ENCODE data around the gene IFI35. TPM values are rescaled to one million over a fixed set of nuclear protein-coding genes. Genes with fewer than 3 reads are reported as not detected.
A peak's percentile ranks its signal among the peaks of the same experiment; 100 is the strongest.

IFI35 gene
- total and polyA plus RNA-seq, 5 donors from 2014 or later, result 38.3 to 87.6 (median 63.4) TPM

DNA sequence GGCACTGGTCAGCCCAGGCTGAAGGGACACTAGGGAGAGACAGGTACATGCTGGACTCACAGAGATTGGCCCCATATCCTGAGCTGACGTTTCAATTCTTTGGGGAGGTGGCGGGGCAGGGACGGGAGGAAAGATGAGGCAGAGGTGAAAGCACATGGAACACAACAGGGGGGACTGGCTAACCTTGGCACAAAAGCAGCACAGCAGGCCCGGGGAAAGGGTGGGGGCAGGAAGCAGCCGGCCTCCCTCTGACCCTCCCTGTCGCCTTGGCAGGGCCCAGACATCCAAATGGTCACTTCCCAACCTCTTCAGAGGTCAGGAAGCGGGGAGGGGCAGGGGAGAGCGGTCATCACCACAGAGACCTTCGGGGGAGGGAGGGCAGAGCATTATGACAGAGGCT lies 9.0 kb downstream of the IFI35 start:
- Mint-ChIP-seq H3K9me3 (no peaks in the 10 kb centered on the region), H3K36me3 (peaks cover 17% of the 10 kb centered on the region)

DNA sequence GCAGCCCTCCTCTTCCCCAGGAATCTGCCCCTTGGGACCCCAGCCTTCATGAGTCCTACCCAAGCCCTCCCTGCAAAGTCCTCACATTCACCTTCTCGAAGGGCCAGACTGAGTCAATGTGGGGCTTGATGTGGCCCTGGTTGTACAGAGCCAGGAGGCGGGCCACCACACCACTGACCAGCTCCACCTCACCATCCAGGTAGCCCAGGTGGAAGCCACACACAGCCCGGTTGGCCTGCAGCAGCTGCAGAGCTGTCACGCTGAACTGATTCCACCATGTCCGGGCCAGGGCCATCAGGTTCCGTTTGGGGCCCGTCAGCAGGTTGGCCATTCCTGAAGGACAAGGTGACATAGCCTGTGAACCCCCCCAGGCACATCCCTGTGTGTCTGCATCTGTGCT lies 9.6 kb downstream of the IFI35 start:
- Mint-ChIP-seq H3K9me3 (peaks cover 0 to 1% (median 0%) of the 10 kb centered on the region in 7 donors), H3K4me1 (peaks cover 6 to 38% (median 13%) of the 10 kb centered on the region in 4 donors), H3K36me3 (peaks cover 17% of the 10 kb centered on the region), H3K4me3 (no peak overlapping the region), H3K27ac (no peak overlapping the region), H3K27me3 (no peaks in the 10 kb centered on the region)
- no peaks in the 10 kb centered on the region for H3K4me1 ChIP-seq (ENCODE audit: control insufficient read depth, insufficient read depth, low read length, poor library complexity, severe bottlenecking)
- no peaks in the 10 kb centered on the region for H3K9me3 ChIP-seq (ENCODE audit: control insufficient read depth in 2 of 2, low read length in 2 of 2)
- DNase-seq (no peak), ATAC-seq (ENCODE audit: low read depth in 2 of 2) (no peak)
- peaks cover 25% of the 10 kb centered on the region for H3K36me3 ChIP-seq (ENCODE audit: control insufficient read depth, insufficient read depth, low read length)
- no peak overlapping the region for H3K27ac ChIP-seq (ENCODE audit: insufficient read depth, low read length, poor library complexity, severe bottlenecking)
- no peak overlapping the region for H3K4me3 ChIP-seq (ENCODE audit: low read depth, low read length)
- no peaks in the 10 kb centered on the region for H3K27me3 ChIP-seq (ENCODE audit: control insufficient read depth, insufficient read depth, low read length)

More for the DNA sequence above, 9.0 kb downstream of the IFI35 start:
- no peak overlapping the region for H3K4me3 ChIP-seq (ENCODE audit: low read depth, low read length)
- peaks cover 7 to 37% (median 17%) of the 10 kb centered on the region in 4 donors for H3K4me1 Mint-ChIP-seq
- peaks cover 25% of the 10 kb centered on the region for H3K36me3 ChIP-seq (ENCODE audit: control insufficient read depth, insufficient read depth, low read length)
- H3K27me3 Mint-ChIP-seq, result no peaks in the 10 kb centered on the region
- H3K27ac Mint-ChIP-seq, result peak overlapping the region in 1 of 3 donors; percentile 62
- no peaks in the 10 kb centered on the region for H3K27me3 ChIP-seq (ENCODE audit: control insufficient read depth, insufficient read depth, low read length)
- no peaks in the 10 kb centered on the region for H3K9me3 ChIP-seq (ENCODE audit: control insufficient read depth in 2 of 2, low read length in 2 of 2)
- no peak overlapping the region for H3K27ac ChIP-seq (ENCODE audit: insufficient read depth, low read length, poor library complexity, severe bottlenecking)
- no peaks in the 10 kb centered on the region for H3K4me1 ChIP-seq (ENCODE audit: control insufficient read depth, insufficient read depth, low read length, poor library complexity, severe bottlenecking)
- DNase-seq (no peak), ATAC-seq (ENCODE audit: low read depth in 2 of 2) (no peak)
- H3K4me3 Mint-ChIP-seq, result peak overlapping the region in 1 of 4 donors; percentile 11

GRCh38 chr17:43018008-43018853 lies 11.6 kb downstream of the IFI35 start:
- H3K4me1 ChIP-seq (ENCODE audit: control insufficient read depth, insufficient read depth, low read length, poor library complexity, severe bottlenecking), result peaks cover 7% of the 10 kb centered on the region
- peak overlapping the region in 1 of 3 donors; percentile 83 for H3K27ac Mint-ChIP-seq

GRCh38 chr17:43018932-43019331 lies 12.3 kb downstream of the IFI35 start:
- no peak for DNase-seq

More at GRCh38 chr17:43018008-43018853, 11.6 kb downstream of the IFI35 start:
- H3K9me3 Mint-ChIP-seq, result peaks cover 0 to 1% (median 0%) of the 10 kb centered on the region in 7 donors
- peaks cover 17% of the 10 kb centered on the region for H3K36me3 ChIP-seq (ENCODE audit: control insufficient read depth, insufficient read depth, low read length)
- H3K9me3 ChIP-seq (ENCODE audit: control insufficient read depth in 2 of 2, low read length in 2 of 2), result no peaks in the 10 kb centered on the region
- ATAC-seq (ENCODE audit: low read depth in 2 of 2) (peak; percentile 25 to 41), DNase-seq (peak in 2 of 3 donors; percentile 15 to 21)
- H3K27me3 Mint-ChIP-seq, result no peaks in the 10 kb centered on the region
- H3K27ac ChIP-seq (ENCODE audit: insufficient read depth, low read length, poor library complexity, severe bottlenecking), result no peak overlapping the region
- peaks cover 10% of the 10 kb centered on the region for H3K36me3 Mint-ChIP-seq
- H3K4me1 Mint-ChIP-seq, result peaks cover 0 to 39% (median 9%) of the 10 kb centered on the region in 4 donors
- H3K4me3 Mint-ChIP-seq, result peak overlapping the region in 2 of 4 donors; percentile 52 to 94
- H3K4me3 ChIP-seq (ENCODE audit: low read depth, low read length), result no peak overlapping the region
- no peaks in the 10 kb centered on the region for H3K27me3 ChIP-seq (ENCODE audit: control insufficient read depth, insufficient read depth, low read length)

GRCh38 chr17:43019418-43019817 lies 12.8 kb downstream of the IFI35 start:
- Mint-ChIP-seq H3K9me3 (peaks cover 0 to 1% (median 0%) of the 10 kb centered on the region in 7 donors), H3K4me1 (peaks cover 4 to 44% (median 10%) of the 10 kb centered on the region in 4 donors), H3K4me3 (peak overlapping the region; percentile 65 to 94 (median 82)), H3K36me3 (peaks cover 7% of the 10 kb centered on the region), H3K27me3 (no peaks in the 10 kb centered on the region), H3K27ac (peak overlapping the region; percentile 26 to 86 (median 67))
- H3K9me3 ChIP-seq (ENCODE audit: control insufficient read depth in 2 of 2, low read length in 2 of 2), result no peaks in the 10 kb centered on the region
- no peak for ATAC-seq (ENCODE audit: low read depth in 2 of 2)
- DNase-seq, result no peak
- H3K27ac ChIP-seq (ENCODE audit: insufficient read depth, low read length, poor library complexity, severe bottlenecking), result no peak overlapping the region
- peaks cover 13% of the 10 kb centered on the region for H3K4me1 ChIP-seq (ENCODE audit: control insufficient read depth, insufficient read depth, low read length, poor library complexity, severe bottlenecking)
- H3K36me3 ChIP-seq (ENCODE audit: control insufficient read depth, insufficient read depth, low read length), result peaks cover 5% of the 10 kb centered on the region
- no peaks in the 10 kb centered on the region for H3K27me3 ChIP-seq (ENCODE audit: control insufficient read depth, insufficient read depth, low read length)
- H3K4me3 ChIP-seq (ENCODE audit: low read depth, low read length), result no peak overlapping the region

More at GRCh38 chr17:43018932-43019331, 12.3 kb downstream of the IFI35 start:
- Mint-ChIP-seq H3K36me3 (peaks cover 7% of the 10 kb centered on the region), H3K4me3 (peak overlapping the region in 1 of 4 donors; percentile 94), H3K27me3 (no peaks in the 10 kb centered on the region), H3K9me3 (peaks cover 0 to 1% (median 0%) of the 10 kb centered on the region in 7 donors), H3K4me1 (peaks cover 0 to 39% (median 9%) of the 10 kb centered on the region in 4 donors), H3K27ac (peak overlapping the region in 2 of 3 donors; percentile 3 to 8)
- no peak for ATAC-seq (ENCODE audit: low read depth in 2 of 2)
- peaks cover 10% of the 10 kb centered on the region for H3K36me3 ChIP-seq (ENCODE audit: control insufficient read depth, insufficient read depth, low read length)
- no peaks in the 10 kb centered on the region for H3K9me3 ChIP-seq (ENCODE audit: control insufficient read depth in 2 of 2, low read length in 2 of 2)
- H3K27ac ChIP-seq (ENCODE audit: insufficient read depth, low read length, poor library complexity, severe bottlenecking), result no peak overlapping the region
- H3K4me3 ChIP-seq (ENCODE audit: low read depth, low read length), result no peak overlapping the region
- peaks cover 9% of the 10 kb centered on the region for H3K4me1 ChIP-seq (ENCODE audit: control insufficient read depth, insufficient read depth, low read length, poor library complexity, severe bottlenecking)
- H3K27me3 ChIP-seq (ENCODE audit: control insufficient read depth, insufficient read depth, low read length), result no peaks in the 10 kb centered on the region

DNA sequence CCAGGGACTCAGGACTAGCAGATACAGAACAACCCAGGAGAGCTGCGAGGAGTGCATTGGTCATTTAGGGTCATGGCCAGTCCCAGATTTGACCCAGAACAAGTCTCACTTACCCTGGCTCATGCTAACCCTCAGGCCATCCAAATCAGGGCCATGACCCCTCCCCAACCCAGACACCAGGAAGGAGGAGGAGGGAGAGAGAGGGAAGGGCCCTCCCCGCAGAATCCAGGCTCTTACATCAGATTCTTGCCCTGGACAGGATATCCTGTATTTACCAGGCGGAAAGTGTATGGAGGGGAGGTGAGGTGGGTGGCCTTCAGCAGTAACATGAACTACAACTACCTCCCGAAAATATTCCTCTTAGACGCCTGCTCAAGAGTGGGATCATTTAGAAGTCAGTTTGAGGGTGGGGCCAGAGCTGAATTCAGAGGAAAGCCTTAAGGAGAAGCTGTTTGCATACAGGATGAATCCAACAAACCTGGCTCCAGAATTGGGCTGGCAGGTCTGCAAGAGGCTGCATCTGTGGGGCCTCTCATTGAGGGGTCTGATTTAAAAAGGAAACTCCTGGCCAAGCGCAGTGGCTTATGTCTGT lies 13.5 kb downstream of the IFI35 start:
- H3K27me3 Mint-ChIP-seq, result no peaks in the 10 kb centered on the region
- peaks cover under 1% of the 10 kb centered on the region for H3K36me3 Mint-ChIP-seq
- Histone ChIP-seq H3K36me3 (ENCODE audit: control insufficient read depth, insufficient read depth, low read length) (no peaks in the 10 kb centered on the region), H3K27me3 (ENCODE audit: control insufficient read depth, insufficient read depth, low read length) (no peaks in the 10 kb centered on the region), H3K4me3 (ENCODE audit: low read depth, low read length) (no peak overlapping the region), H3K27ac (ENCODE audit: insufficient read depth, low read length, poor library complexity, severe bottlenecking) (no peak overlapping the region), H3K4me1 (ENCODE audit: control insufficient read depth, insufficient read depth, low read length, poor library complexity, severe bottlenecking) (peaks cover 19% of the 10 kb centered on the region), H3K9me3 (ENCODE audit: control insufficient read depth in 2 of 2, low read length in 2 of 2) (no peaks in the 10 kb centered on the region)
- ATAC-seq (ENCODE audit: low read depth in 2 of 2) (no peak), DNase-seq (no peak)
- peaks cover 6 to 46% (median 12%) of the 10 kb centered on the region in 4 donors for H3K4me1 Mint-ChIP-seq
- peaks cover 0 to 1% (median 0%) of the 10 kb centered on the region in 7 donors for H3K9me3 Mint-ChIP-seq
- H3K4me3 Mint-ChIP-seq, result peak overlapping the region; percentile 52 to 94 (median 92)
- peak overlapping the region; percentile 26 to 69 (median 67) for H3K27ac Mint-ChIP-seq

GRCh38 chr17:43020789-43021740 lies 14.5 kb downstream of the IFI35 start:
- Mint-ChIP-seq H3K4me1 (peaks cover 6 to 47% (median 12%) of the 10 kb centered on the region in 4 donors), H3K27ac (peak overlapping the region; percentile 71 to 92 (median 88)), H3K4me3 (peak overlapping the region; percentile 90 to 94 (median 92)), H3K27me3 (no peaks in the 10 kb centered on the region), H3K9me3 (peaks cover 0 to 1% (median 0%) of the 10 kb centered on the region in 7 donors), H3K36me3 (no peaks in the 10 kb centered on the region)
- Histone ChIP-seq H3K36me3 (ENCODE audit: control insufficient read depth, insufficient read depth, low read length) (no peaks in the 10 kb centered on the region), H3K27me3 (ENCODE audit: control insufficient read depth, insufficient read depth, low read length) (no peaks in the 10 kb centered on the region), H3K4me3 (ENCODE audit: low read depth, low read length) (no peak overlapping the region), H3K9me3 (ENCODE audit: control insufficient read depth in 2 of 2, low read length in 2 of 2) (no peaks in the 10 kb centered on the region), H3K27ac (ENCODE audit: insufficient read depth, low read length, poor library complexity, severe bottlenecking) (peak overlapping the region; percentile 23), H3K4me1 (ENCODE audit: control insufficient read depth, insufficient read depth, low read length, poor library complexity, severe bottlenecking) (peaks cover 23% of the 10 kb centered on the region)
- ATAC-seq (ENCODE audit: low read depth in 2 of 2) (no peak), DNase-seq (no peak)
